ENCODE results near the gene CLDN22.
"Not testable (repeated sequence)": the region's sequence is repeated elsewhere in the genome, so short reads cannot be mapped to it uniquely, and the experiment has no call there.

Gene CLDN22

GRCh38 chr4:183347146-183347545 lies 27.1 kb upstream of the CLDN22 start:
- DNase-seq (ENCODE audit: low spot score) = no peak

- DNase-seq (ENCODE audit: low spot score) = no peak
These were observed 25.2 kb upstream of the CLDN22 start for GRCh38 chr4:183345261-183345660.

GRCh38 chr4:183344523-183345255 lies 24.6 kb upstream of the CLDN22 start:
- DNase-seq (ENCODE audit: low spot score) = no peak

GRCh38 chr4:183343730-183344129 lies 23.7 kb upstream of the CLDN22 start:
- DNase-seq (ENCODE audit: low spot score) = no peak

GRCh38 chr4:183342541-183343533 lies 22.8 kb upstream of the CLDN22 start:
- no peak for DNase-seq (ENCODE audit: low spot score)

- DNase-seq (ENCODE audit: low spot score) = no peak
These were observed 17.8 kb upstream of the CLDN22 start for GRCh38 chr4:183337833-183338232.

- no peak for DNase-seq (ENCODE audit: low spot score)
These were observed 17.3 kb upstream of the CLDN22 start for GRCh38 chr4:183337349-183337748.

- DNase-seq (ENCODE audit: low spot score) = peak; percentile 21
These were observed 15.4 kb upstream of the CLDN22 start for GRCh38 chr4:183335369-183335940.

GRCh38 chr4:183333983-183334382 lies 13.9 kb upstream of the CLDN22 start:
- no peak for DNase-seq (ENCODE audit: low spot score)

GRCh38 chr4:183333202-183333601 lies 13.1 kb upstream of the CLDN22 start:
- no peak for DNase-seq (ENCODE audit: low spot score)

GRCh38 chr4:183332447-183332846 lies 12.4 kb upstream of the CLDN22 start:
- DNase-seq (ENCODE audit: low spot score) = no peak

- DNase-seq (ENCODE audit: low spot score) = no peak
These were observed 10.8 kb upstream of the CLDN22 start for GRCh38 chr4:183330841-183331240.

- no peak for DNase-seq (ENCODE audit: low spot score)
These were observed 10.1 kb upstream of the CLDN22 start for GRCh38 chr4:183329954-183330742.

- no peak for DNase-seq (ENCODE audit: low spot score)
These were observed 9.2 kb upstream of the CLDN22 start for GRCh38 chr4:183329244-183329643.

GRCh38 chr4:183328832-183329231 lies 8.8 kb upstream of the CLDN22 start:
- DNase-seq (ENCODE audit: low spot score) = no peak

- no peak for DNase-seq (ENCODE audit: low spot score)
These were observed 7.8 kb upstream of the CLDN22 start for GRCh38 chr4:183327827-183328226.

GRCh38 chr4:183326853-183327252 lies 6.8 kb upstream of the CLDN22 start:
- no peak for DNase-seq (ENCODE audit: low spot score)

GRCh38 chr4:183326387-183326786 lies 6.3 kb upstream of the CLDN22 start:
- DNase-seq (ENCODE audit: low spot score) = not testable (repeated sequence)

- DNase-seq (ENCODE audit: low spot score) = no peak
These were observed 4.5 kb upstream of the CLDN22 start for GRCh38 chr4:183324619-183325018.

- not testable (repeated sequence) for DNase-seq (ENCODE audit: low spot score)
These were observed 4.0 kb upstream of the CLDN22 start for GRCh38 chr4:183324056-183324455.

- no peak for DNase-seq (ENCODE audit: low spot score)
These were observed 3.2 kb upstream of the CLDN22 start for GRCh38 chr4:183323295-183323694.

GRCh38 chr4:183322326-183322725 lies 2.2 kb upstream of the CLDN22 start, which contains the start of gene CLDN24:
Gene CLDN24 (minus strand): TSS chr4:183322426. CDS start chr4:183322426, 0 bp downstream.
- no peak for DNase-seq (ENCODE audit: low spot score)

Data from activated CD4-positive, alpha-beta T cell treated with anti-CD3 and anti-CD28 coated beads, Interleukin-2, Interleukin-4, amounts not matched to agents 100 ng/mL and 50 ng/mL, durations not matched to agents 16 hours and 8 hours (primary cell).